GM12874 (cell line): Measurements from ENCODE around the gene ASPSCR1.

Experiments used
- TF ChIP-seq, protein P1 (sequence below): IDR thresholded peaks from 2 replicates; pipeline ENCODE4 v1.5.1; 2011; ENCODE audit warnings: low read depth, mild to moderate bottlenecking, control low read depth, low read length, moderate library complexity; ENCODE audit not compliant: insufficient read depth

Gene ASPSCR1

DNA sequence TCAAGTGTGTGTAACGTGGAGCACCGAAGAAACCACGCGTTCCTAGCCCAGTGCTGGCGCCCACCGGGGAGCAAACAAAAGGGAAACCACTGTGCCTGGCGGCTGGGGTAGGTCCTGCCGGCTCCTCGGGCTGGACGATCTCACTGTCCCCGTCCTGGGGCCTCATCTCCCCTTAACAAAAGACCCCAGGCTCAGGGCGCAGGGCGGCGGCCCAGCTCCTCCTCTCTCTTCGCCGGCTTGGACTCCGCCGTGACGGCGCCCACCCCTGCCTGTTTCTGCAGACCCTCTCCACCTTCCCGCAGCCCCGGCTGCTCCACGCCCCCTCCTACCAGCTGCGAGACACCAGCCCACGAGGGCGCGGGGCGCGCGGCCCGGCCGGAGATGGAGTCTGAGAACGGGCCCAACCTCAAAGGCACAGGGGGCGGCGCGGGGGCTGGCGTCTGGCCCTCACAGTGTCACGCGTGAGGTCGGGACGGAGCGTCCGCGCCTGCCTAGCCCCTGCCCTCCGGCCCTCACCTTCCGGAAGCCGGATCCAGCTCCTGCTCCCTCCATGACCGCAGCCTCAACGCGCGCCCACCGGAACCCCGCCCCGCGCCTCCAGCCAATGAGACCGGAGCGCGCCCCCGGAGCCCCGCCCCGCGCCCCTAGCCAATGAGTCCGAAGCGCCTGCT, 45.0 kb downstream of the ASPSCR1 start, which contains the start of gene CENPX:
CENPX (minus strand) TSS at position 569 of the 671 bp plus-strand sequence; CDS start at position 552, 17 bp downstream.
- TF ChIP-seq, protein P1, sequence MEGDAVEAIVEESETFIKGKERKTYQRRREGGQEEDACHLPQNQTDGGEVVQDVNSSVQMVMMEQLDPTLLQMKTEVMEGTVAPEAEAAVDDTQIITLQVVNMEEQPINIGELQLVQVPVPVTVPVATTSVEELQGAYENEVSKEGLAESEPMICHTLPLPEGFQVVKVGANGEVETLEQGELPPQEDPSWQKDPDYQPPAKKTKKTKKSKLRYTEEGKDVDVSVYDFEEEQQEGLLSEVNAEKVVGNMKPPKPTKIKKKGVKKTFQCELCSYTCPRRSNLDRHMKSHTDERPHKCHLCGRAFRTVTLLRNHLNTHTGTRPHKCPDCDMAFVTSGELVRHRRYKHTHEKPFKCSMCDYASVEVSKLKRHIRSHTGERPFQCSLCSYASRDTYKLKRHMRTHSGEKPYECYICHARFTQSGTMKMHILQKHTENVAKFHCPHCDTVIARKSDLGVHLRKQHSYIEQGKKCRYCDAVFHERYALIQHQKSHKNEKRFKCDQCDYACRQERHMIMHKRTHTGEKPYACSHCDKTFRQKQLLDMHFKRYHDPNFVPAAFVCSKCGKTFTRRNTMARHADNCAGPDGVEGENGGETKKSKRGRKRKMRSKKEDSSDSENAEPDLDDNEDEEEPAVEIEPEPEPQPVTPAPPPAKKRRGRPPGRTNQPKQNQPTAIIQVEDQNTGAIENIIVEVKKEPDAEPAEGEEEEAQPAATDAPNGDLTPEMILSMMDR: no peak

DNA sequence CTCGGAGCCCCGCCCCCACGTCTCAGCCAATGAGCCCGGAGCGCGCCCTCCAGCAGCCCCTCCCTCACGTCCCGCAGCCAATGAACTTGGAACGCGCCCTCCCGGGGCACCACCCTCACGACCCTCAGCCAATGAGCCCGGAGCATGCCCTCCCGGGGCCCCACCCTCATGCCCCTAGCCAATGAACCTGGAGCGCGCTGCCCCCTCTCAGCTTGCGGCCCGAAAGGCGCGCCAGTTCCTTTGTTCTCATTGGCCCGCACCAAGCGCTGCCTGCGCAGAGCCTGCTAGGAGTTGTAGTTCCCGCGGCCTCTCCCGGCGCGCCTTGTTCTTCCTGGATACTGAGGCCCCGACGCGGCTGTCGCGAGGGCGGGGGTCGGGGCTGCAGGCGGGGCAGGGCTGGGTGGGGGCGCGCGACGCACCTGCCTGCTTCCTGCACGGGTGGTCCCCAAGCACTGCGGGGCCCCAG, 45.6 kb downstream of the ASPSCR1 start, which contains the start of gene LRRC45:
LRRC45 (plus strand) TSS at position 325 of the 466 bp plus-strand sequence. CDS start 339 bp downstream, outside the sequence.
- TF ChIP-seq, protein P1: no peak

DNA sequence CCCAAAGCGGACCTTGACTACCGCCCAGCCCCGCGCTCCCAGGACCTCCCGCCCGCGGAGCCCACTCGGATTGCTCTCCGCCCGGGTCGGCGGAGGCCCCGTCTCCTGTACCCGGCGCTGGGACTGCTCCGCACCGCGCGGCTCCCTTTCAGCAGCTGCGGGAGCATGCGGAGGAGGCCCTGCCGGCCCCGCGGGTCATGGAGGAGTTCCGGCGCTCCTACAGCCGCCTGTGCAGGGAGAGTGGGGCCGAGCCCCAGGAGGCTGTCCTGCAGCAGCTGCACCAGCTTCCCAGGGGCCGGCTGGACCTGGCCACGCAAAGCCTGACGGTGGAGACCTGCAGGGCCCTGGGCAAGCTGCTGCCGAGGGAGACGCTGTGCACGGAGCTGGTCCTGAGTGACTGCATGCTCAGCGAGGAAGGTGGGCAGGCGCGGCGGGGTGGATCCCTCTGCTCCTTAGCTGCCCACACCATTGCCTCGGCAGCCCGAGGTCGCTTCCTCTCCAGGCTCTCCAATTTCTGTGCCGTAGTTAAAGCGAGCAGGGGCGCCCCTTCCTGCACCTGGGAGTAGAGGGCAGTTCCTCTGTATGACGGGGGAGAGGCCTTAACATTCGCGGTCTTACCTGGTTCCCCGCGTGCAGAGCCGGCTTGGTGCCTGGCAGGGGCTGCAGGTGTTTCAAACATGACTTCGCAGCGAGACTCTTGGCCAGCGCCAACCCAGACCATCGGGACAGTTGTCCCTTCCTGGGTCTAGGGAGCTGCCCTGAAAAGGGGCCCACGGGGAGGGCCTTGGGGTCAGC, 46.2 kb downstream of the ASPSCR1 start:
- TF ChIP-seq, protein P1: no peak

DNA sequence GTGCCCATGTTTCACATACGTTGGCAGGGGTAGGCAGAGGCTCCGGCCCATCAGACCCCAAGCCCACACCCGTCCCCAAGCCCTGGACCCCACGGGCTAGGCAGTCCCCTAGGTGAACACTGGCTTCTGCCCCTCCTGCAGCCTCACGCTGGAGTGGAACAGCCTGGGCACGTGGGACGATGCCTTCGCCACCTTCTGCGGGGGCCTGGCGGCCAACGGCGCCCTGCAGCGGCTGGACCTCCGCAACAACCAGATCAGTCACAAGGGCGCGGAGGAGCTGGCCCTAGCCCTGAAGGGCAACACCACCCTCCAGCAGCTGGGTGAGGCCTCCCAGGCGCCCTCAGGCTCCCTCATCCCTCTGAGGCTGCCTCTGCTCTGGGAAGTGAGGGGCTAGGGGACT, 47.4 kb downstream of the ASPSCR1 start:
- TF ChIP-seq, protein P1: no peak

DNA sequence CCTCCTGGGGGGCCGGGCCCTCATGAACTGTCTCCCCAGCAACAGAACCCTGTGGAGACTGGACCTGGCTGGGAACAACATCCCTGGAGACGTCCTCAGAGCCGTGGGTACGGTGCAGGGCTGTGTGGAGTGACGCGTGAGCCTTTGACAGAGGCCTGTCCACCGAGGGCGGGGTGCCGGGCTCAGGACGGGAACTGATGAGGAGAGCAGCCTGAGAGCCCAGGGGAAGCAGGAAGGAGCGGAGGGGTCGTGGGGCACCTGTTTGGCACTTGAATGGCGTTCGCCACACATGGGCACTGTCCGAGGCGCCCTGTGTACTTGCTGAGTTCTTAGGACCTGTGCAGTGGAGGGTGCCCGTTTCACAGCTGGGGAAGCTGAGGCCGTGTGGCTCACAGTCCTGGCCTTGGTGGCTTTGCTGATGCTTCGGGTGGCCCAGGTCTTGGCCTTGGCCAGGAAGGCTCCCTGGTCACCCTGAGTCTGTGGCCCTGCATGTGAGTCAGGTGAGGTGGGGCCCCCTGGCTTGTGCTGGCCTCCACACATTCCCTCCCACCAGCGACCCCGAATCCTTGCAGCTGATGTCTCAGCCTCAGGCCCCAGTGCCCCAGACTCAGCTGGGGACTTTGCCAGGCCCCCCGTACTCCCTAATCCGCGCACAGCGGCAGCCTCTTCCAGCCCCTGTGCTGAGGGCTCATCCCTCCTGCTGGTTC, 48.1 kb downstream of the ASPSCR1 start:
- TF ChIP-seq, protein P1: no peak

DNA sequence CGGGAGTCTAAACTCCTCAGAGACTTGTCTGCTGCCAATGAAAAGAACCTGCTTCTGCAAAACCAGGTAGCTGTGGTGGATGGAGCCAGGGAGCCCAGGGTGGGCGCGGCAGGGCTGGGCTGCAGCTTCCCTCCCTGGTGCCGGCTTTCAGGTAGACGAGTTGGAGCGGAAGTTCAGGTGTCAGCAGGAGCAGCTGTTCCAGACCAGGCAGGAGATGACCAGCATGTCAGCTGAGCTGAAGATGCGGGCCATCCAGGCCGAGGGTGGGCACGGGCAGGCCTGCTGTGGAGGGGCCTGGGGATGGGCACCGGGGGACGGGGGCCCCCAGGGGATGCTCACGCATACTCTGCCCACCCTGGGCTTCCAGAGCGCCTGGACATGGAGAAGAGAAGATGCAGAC, 50.8 kb downstream of the ASPSCR1 start:
- TF ChIP-seq, protein P1: no peak

DNA sequence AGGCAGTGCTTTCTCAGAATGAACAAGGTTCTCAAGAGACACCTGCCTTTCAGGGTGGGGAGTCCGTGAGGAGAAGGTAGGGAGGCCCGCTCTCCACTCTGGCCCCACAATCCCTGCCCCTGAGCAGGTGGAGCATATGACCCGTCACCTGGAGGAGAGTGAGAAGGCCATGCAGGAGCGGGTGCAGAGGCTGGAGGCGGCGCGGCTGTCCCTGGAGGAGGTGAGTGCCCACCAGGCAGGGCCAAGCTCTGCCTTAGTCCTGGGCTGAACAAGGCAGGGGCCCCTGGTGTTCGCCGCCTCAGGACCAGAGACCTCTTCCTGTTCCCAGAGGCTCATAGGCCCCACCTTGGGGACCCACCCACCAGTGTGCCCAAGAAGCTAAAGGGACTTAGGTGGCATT, 51.5 kb downstream of the ASPSCR1 start:
- TF ChIP-seq, protein P1: no peak
